ENCODE measurements around the gene TBX18.
A peak's percentile ranks its signal among the peaks of the same experiment; 100 is the strongest.

The TBX18 gene

GRCh38 chr6:84733889-84734288 is 30.5 kb downstream of the TBX18 start:
- DNase-seq (ENCODE audit: insufficient read length, low spot score), result no peak
- TF ChIP-seq CTCF (IDR thresholded peaks at IDR 0.05; ENCODE audit: insufficient read depth, missing control alignments), result no peak
- no peak for FAIRE-seq

- TF ChIP-seq CTCF (IDR thresholded peaks at IDR 0.05; ENCODE audit: insufficient read depth, missing control alignments), result no peak
- FAIRE-seq (no peak), DNase-seq (ENCODE audit: insufficient read length, low spot score) (no peak)
These were observed 32.5 kb downstream of the TBX18 start for GRCh38 chr6:84731901-84732300.

GRCh38 chr6:84731401-84731800 is 33.0 kb downstream of the TBX18 start:
- TF ChIP-seq CTCF (IDR thresholded peaks at IDR 0.05; ENCODE audit: insufficient read depth, missing control alignments), result no peak
- FAIRE-seq (no peak), DNase-seq (ENCODE audit: insufficient read length, low spot score) (no peak)

GRCh38 chr6:84728602-84729001 is 35.8 kb downstream of the TBX18 start:
- no peak for DNase-seq (ENCODE audit: insufficient read length, low spot score)
- no peak for FAIRE-seq
- TF ChIP-seq CTCF (IDR thresholded peaks at IDR 0.05; ENCODE audit: insufficient read depth, missing control alignments), result peak; percentile 16

GRCh38 chr6:84719152-84719551 is 45.2 kb downstream of the TBX18 start:
- no peak for DNase-seq (ENCODE audit: insufficient read length, low spot score)
- no peak for TF ChIP-seq CTCF (IDR thresholded peaks at IDR 0.05; ENCODE audit: insufficient read depth, missing control alignments)
- no peak for FAIRE-seq

GRCh38 chr6:84718038-84718955 is 46.1 kb downstream of the TBX18 start:
- FAIRE-seq (no peak), DNase-seq (ENCODE audit: insufficient read length, low spot score) (no peak)
- TF ChIP-seq CTCF (IDR thresholded peaks at IDR 0.05; ENCODE audit: insufficient read depth, missing control alignments), result no peak

GRCh38 chr6:84709121-84709520 is 55.3 kb downstream of the TBX18 start:
- FAIRE-seq, result no peak
- DNase-seq (ENCODE audit: insufficient read length, low spot score), result no peak
- no peak for TF ChIP-seq CTCF (IDR thresholded peaks at IDR 0.05; ENCODE audit: insufficient read depth, missing control alignments)

All from D721Med (cell line).